HG03521 (cell line): ENCODE data around the gene PSEN2.
"Not testable (repeated sequence)": the region's sequence is repeated elsewhere in the genome, so short reads cannot be mapped to it uniquely, and the experiment has no call there.

ENCODE experiments used
- ATAC-seq: cut with Tn5 transposase; IDR thresholded peaks from one replicate; pipeline ENCODE4 v1.9.1; 2021; ENCODE audit warnings: mild to moderate bottlenecking, moderate library complexity; ENCODE audit not compliant: unreplicated experiment

The PSEN2 gene

GRCh38 chr1:226908913-226909312 is 38.5 kb downstream of the PSEN2 start:
- no peak for ATAC-seq

- peak; percentile 34 for ATAC-seq
Measured at GRCh38 chr1:226912587-226913176, 42.3 kb downstream of the PSEN2 start.

- peak; percentile 19 for ATAC-seq
Measured at GRCh38 chr1:226915672-226915995, 45.2 kb downstream of the PSEN2 start.

GRCh38 chr1:226916497-226916896 is 46.1 kb downstream of the PSEN2 start:
- ATAC-seq: no peak

- ATAC-seq: no peak
Measured at GRCh38 chr1:226919587-226919986, 49.2 kb downstream of the PSEN2 start.

GRCh38 chr1:226919995-226920394 is 49.6 kb downstream of the PSEN2 start:
- ATAC-seq: no peak

- no peak for ATAC-seq
Measured at GRCh38 chr1:226920446-226920894, 50.1 kb downstream of the PSEN2 start.

GRCh38 chr1:226921504-226921903 is 51.1 kb downstream of the PSEN2 start:
- ATAC-seq: no peak

- ATAC-seq: not testable (repeated sequence)
Measured at GRCh38 chr1:226929260-226930111, 59.1 kb downstream of the PSEN2 start.

GRCh38 chr1:226934483-226935237 is 64.2 kb downstream of the PSEN2 start:
- no peak for ATAC-seq

- no peak for ATAC-seq
Measured at GRCh38 chr1:226937940-226938725, 67.7 kb downstream of the PSEN2 start.

- ATAC-seq: no peak
Measured at GRCh38 chr1:226938903-226939437, 68.6 kb downstream of the PSEN2 start.

- ATAC-seq: peak; percentile 21
Measured at GRCh38 chr1:226939438-226940028, 69.1 kb downstream of the PSEN2 start.

- ATAC-seq: peak; percentile 95
Measured at GRCh38 chr1:226940029-226940805, 69.8 kb downstream of the PSEN2 start, which contains the start of gene COQ8A. TSS of gene COQ8A (plus strand) at chr1:226940294. CDS start at chr1:226961386, 21,092 bp downstream.

- no peak for ATAC-seq
Measured at GRCh38 chr1:226940806-226941067, 70.3 kb downstream of the PSEN2 start.

GRCh38 chr1:226942392-226942791 is 72.0 kb downstream of the PSEN2 start:
- ATAC-seq: no peak

- ATAC-seq: no peak
Measured at GRCh38 chr1:226943156-226943555, 72.7 kb downstream of the PSEN2 start.

- no peak for ATAC-seq
Measured at GRCh38 chr1:226943927-226944326, 73.5 kb downstream of the PSEN2 start.

- no peak for ATAC-seq
Measured at GRCh38 chr1:226945106-226945857, 74.9 kb downstream of the PSEN2 start.
